HL-60/S4 treated with retinoic acid at 250 ng/mL for 4 days and 3 days (cell line): ENCODE data around the gene TMEM238L.

ENCODE experiments used
- in situ Hi-C: fragments of 300-500 bp; cut with MboI; formaldehyde crosslinking; loops from 2 replicates; pipeline ENCODE4 v1.7.0; 2022; ENCODE audit warnings: low sequenced_read_pairs

TMEM238L gene

GRCh38 chr17:10775740-10776356 is 28.1 kb downstream of the TMEM238L start:
- in situ Hi-C loops, result no loop called here

GRCh38 chr17:10775058-10775457 is 28.8 kb downstream of the TMEM238L start:
- in situ Hi-C loops, result no loop called here

GRCh38 chr17:10773391-10773790 is 30.5 kb downstream of the TMEM238L start:
- in situ Hi-C loops, result no loop called here

GRCh38 chr17:10772425-10773380 is 31.2 kb downstream of the TMEM238L start:
- in situ Hi-C loops, result no loop called here

- in situ Hi-C loops, result no loop called here
Measured at GRCh38 chr17:10771148-10771547, 32.8 kb downstream of the TMEM238L start.

- in situ Hi-C loops, result no loop called here
Measured at GRCh38 chr17:10769840-10770239, 34.1 kb downstream of the TMEM238L start.

- in situ Hi-C loops, result no loop called here
Measured at GRCh38 chr17:10768750-10769251, 35.1 kb downstream of the TMEM238L start.

- in situ Hi-C loops, result no loop called here
Measured at GRCh38 chr17:10767232-10767631, 36.7 kb downstream of the TMEM238L start.

- in situ Hi-C loops, result no loop called here
Measured at GRCh38 chr17:10762037-10762436, 41.9 kb downstream of the TMEM238L start.

GRCh38 chr17:10761281-10761680 is 42.6 kb downstream of the TMEM238L start:
- in situ Hi-C loops, result no loop called here

GRCh38 chr17:10758062-10758461 is 45.8 kb downstream of the TMEM238L start:
- in situ Hi-C loops, result no loop called here

GRCh38 chr17:10757647-10758046 is 46.3 kb downstream of the TMEM238L start:
- in situ Hi-C loops, result no loop called here

GRCh38 chr17:10757067-10757466 is 46.8 kb downstream of the TMEM238L start:
- in situ Hi-C loops, result no loop called here

- in situ Hi-C loops, result no loop called here
Measured at GRCh38 chr17:10756619-10757018, 47.3 kb downstream of the TMEM238L start.

- in situ Hi-C loops, result no loop called here
Measured at GRCh38 chr17:10756185-10756584, 47.7 kb downstream of the TMEM238L start.

GRCh38 chr17:10755592-10756127 is 48.2 kb downstream of the TMEM238L start:
- in situ Hi-C loops, result no loop called here

- in situ Hi-C loops, result no loop called here
Measured at GRCh38 chr17:10754861-10755591, 48.9 kb downstream of the TMEM238L start.

- in situ Hi-C loops, result no loop called here
Measured at GRCh38 chr17:10754109-10754508, 49.8 kb downstream of the TMEM238L start.

- in situ Hi-C loops, result no loop called here
Measured at GRCh38 chr17:10752696-10753095, 51.2 kb downstream of the TMEM238L start.

GRCh38 chr17:10751563-10751962 is 52.3 kb downstream of the TMEM238L start:
- in situ Hi-C loops, result no loop called here

- in situ Hi-C loops, result no loop called here
Measured at GRCh38 chr17:10750210-10750609, 53.7 kb downstream of the TMEM238L start.
